Left hindlimb (tissue), 1 donor: ENCODE measurements around the gene PUM1.
"Not testable (repeated sequence)": the region's sequence is repeated elsewhere in the genome, so short reads cannot be mapped to it uniquely, and the experiment has no call there.

ENCODE experiments used
- DNase-seq: peaks from one replicate; pipeline ENCODE4 v3.0.0-alpha.2; 2018

Gene PUM1

DNA sequence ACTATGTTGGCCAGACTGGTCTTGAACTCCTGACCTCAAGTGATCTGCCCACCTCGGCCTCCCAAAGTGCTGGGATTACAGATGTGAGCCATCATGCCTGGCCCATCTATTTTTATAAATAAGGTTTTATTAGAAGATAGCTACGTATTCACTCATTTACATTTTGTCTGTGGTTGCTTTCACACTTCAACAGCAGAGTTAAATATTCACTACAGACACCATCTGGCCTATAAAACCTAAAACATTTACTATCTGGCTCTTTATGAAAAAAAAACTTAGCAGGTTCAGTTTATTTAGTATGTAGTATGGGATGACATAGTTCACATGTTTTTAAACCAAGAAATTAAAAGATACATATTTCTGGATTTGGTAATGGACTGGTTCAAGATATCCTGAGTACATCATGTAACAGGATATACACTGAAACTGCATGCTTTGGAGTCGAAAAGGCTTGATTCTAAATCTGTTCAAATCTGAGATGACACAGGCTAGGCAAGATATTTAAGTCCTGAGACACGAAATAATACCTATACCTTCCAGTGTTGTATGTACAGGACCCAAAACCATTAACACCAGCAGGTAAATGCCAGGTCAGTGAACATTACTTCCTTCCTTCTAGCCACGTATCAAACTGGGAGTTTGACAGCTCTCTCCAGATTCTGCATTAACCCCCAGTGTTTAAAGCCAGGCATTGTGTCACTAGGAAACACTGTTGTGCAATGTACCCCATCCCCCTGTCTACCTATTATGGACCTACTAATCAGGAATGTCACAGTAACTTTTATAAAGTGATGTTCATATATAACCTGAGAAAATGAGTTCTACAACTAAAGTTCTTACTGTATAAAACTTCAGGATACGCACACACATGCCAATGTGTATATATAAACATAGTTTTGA is 102.7 kb downstream of the PUM1 start:
- no peak for DNase-seq

DNA sequence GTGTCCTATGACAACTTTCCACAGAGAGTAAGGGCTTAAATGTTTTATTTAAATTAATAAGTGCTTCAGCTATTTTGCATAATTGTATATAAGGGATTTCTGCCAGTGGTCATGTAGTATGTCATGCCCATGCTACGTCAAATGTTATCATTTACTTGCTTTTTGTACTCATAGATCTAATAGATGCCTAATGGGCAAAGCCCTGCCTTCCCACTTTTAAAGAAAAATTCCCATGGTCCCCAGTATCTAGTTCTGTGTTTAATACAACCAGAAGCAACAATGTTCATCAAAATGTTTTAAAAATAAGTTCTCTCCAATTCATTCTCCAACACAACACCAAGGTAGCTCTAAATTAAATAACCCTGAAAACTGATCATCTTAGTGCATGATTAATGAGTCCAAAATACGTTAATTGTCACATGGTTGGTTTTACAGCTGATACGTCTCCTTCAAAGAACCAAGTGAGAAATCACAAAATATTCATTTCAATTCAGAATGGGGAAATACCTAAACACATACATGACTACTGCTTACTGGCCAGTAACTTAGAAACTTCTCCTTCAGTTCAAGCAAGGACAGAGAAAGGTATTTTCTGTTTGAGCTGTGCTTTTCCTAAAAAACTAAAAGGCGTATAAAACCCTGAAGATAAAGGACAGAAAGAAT is 107.8 kb downstream of the PUM1 start:
- DNase-seq = no peak

DNA sequence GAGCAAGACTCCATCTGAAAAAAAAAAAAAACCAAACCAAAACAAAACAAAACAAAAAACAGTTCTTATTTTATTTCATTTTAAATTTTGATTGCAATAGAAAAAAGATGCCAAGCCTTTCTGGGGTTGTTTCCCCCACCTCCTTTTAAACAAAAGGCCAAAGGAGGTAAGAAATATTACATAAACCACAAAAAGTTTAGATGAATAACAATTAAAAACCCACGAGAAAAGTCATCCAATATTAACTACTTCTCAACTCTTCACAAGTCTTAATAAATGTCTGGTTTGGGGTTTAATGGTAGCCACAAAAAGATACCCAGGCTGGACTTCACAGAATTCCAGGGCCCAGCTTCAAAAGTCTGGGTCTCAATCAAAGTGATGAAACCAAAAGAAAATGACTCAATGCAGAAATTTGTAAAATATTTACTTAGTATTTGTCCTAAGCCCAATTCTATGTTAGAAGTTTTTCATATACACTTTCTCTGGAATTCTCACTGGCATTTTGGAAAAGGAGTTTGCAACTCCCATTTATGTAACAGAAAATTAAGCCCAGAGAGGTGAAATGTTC is 110.0 kb downstream of the PUM1 start:
- DNase-seq = no peak

DNA sequence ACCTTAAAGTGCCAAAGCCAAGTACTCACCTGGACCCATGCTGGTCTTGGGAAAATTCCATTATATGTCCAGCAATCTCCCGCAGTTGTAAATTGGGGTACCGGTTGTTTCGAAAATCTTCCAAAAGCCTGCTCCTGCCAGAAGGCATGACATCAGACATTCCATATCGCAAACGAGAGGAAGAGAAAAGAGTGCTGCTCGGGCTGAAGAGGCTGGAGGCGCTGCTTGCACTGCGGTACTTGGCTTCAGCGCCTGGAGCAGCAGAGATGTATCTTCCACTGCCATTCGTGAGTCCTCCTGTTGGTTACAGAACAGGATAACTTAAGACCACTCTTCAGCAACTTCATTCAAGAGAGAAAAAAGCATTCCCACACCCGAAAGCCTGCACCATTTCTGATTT is 111.8 kb downstream of the PUM1 start:
- no peak for DNase-seq

DNA sequence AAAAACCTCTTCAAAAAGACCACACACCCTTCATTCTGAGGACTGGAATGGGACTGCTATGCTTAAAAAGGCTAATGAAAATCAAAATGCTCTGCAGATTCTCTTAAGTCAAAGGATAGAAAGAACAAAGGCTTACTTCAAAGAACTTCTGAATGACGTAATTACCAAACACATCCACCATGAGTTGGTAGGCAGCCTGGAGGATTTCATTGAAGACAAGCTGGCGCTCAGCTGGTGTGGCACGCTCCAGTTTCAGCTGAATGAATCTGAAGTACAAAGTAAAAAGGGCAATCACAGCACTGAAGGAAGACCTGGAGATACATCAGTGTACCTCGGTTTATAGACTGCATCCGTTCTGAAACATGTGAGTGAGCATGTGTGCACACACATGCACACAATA is 113.4 kb downstream of the PUM1 start:
- DNase-seq = no peak

DNA sequence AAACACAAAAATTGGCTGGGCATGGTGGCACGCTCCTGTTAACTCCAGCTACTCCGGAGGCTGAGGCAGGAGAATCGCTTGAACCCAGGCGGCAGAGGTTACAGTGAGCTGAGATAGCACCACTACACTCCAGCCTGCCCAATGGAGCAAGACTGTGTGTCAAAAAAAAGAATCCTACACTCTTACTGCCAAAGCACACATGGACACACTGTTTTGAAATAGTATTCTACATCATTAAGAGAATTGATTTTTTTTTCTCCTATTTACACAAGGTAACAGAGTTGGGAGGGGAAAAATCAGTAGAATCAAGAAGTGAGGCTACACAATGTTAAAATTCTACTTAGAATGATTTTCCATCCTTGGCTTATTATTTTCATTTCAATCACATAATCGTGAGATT is 114.8 kb downstream of the PUM1 start:
- DNase-seq = no peak

DNA sequence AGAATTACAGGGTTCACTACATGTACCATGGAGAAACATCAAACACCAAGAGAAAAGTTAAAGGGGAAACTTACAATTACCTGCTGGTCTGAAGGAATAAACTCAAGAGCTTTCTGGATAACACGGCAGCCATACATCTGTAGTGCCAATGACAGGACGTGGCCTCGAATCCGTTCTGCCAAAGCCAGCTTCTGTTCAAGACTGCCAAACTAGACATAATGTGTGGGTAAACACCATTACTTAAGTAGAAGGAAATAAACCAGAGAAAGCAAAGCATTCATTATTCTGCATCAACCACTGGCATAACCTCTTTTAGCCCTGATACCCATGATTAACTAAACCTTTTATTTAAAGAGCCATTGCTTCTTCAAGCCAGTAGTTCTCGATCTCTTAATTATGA is 115.5 kb downstream of the PUM1 start:
- DNase-seq = no peak

DNA sequence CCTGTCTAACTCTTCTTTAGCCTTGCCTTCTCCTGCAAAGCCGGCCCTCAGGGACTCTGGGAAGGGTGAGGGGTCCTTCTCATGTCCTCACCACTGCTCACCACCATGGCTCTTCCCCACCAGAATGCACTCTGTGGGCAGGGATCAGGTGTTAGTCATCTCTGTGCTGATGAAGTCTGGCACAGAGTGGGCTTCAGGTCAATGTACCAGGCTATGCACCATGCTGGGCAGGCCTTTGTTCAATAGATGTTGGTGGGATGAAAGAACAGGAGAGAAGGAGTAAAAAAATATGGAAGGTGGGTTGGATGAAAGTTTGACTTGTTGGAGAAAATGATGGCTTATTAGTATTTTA is 116.1 kb downstream of the PUM1 start:
- DNase-seq = not testable (repeated sequence)

DNA sequence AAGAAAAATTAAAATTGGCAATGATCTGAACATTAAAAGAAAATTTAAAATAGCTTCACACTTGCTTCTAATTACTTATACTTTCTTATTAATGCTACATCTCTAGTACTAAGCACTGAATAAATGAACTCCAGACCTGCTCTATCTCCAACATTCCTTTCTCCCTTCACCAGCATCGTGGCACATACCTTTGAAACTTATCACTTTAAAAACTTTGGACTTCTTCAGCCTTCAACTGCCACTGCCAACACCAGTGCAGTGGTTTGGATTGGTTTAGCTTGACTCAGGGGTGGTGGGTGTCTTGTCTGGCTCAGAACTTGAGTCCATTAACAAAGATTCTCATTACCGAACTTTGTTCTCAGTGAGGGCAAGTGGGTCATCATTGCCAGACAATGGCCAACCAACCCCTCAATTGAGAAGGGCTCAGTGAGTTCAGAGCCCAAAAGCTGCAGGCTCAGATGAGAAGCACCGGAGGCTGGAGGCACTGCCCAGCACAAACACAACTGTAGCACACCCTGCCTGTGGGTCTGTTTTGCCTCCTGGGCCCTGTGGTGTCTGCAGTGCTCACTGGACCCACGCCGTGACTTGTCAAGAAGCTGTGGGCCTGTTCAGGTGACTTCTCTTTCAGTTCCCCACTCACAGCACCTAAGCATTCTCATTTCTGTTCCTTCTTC is 116.6 kb downstream of the PUM1 start:
- DNase-seq = not testable (repeated sequence)

DNA sequence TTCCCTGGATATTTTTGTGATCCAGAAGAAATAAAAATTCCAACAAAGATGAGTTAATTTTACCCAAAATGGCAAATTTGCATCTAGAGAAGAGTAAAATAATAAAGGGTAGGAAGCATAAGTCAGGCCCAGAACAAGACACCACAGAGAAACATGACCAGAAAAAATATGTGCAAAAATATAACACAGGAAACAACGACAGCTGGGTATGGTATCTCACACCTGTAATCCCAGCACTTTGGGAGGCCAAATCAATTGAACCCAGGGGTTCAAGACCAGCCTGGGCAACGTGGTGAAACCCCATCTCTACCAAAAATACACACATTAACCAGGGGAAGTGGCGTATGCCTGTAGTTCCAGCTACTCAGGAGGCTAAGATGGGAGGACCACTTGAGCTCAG is 117.2 kb downstream of the PUM1 start:
- no peak for DNase-seq

DNA sequence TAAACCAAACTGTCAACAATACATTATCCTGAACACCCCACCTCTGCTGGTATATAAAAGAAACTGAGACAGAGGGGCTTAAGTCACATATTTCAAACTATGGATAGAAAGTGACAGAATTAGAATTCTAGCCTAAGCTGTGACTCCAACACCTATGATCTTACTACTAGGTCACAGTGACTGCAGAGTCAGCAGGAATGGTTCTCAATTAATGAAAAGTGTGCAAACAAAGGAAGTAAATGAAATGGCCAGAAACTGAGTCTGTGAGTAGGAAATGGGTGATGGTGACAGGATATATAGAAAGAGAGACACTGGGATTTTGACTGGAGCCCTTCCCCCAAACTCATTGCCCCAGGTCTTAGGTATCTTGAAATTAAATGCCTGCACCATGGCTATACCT is 118.3 kb downstream of the PUM1 start:
- no peak for DNase-seq

DNA sequence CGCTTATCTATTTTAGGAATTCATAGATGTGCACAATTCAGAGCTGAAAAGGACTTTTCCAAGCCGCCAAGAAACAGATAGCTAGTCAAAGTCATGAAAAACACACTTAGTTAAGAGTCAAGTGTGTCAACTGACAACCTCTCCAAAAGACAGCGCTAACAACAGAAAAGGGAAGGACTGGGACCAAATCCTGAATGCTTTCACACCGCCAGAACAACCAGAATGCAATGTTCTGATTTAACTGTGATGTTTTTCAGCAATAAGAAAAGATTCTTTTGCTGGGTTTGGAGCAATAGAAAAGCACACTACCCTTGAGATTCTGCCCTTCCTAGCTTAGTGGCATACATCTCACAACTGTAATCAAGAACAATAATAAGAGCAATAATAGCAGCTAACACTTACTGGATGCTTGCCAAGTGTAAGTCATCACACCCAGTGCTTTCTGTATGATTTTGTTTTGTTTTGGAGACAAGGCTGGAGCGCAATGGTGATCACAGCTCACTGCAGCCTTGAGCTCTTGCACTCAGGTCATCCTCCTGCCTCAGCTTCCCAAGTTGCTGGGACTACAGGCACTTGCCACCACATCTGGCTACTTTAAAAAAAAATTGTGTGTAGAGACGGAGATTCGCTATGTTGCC is 123.1 kb downstream of the PUM1 start:
- no peak for DNase-seq

DNA sequence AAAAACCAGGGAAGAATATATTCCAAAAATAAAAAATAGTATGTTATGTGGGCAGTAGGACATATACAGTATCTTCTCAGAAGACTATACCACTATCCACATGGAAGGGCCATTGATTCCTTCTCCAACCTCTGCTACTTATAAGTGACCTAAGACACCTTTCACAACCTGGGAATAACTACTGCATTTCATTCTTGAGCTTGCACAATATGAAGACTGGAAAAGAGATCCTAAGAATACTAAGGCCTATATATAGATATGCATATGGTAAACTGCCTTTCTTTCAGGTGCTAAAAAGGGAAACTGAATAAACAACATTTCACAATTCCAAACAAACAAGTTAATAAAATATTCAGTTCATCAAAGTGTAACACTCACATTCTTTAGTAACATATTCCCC is 125.0 kb downstream of the PUM1 start:
- no peak for DNase-seq

DNA sequence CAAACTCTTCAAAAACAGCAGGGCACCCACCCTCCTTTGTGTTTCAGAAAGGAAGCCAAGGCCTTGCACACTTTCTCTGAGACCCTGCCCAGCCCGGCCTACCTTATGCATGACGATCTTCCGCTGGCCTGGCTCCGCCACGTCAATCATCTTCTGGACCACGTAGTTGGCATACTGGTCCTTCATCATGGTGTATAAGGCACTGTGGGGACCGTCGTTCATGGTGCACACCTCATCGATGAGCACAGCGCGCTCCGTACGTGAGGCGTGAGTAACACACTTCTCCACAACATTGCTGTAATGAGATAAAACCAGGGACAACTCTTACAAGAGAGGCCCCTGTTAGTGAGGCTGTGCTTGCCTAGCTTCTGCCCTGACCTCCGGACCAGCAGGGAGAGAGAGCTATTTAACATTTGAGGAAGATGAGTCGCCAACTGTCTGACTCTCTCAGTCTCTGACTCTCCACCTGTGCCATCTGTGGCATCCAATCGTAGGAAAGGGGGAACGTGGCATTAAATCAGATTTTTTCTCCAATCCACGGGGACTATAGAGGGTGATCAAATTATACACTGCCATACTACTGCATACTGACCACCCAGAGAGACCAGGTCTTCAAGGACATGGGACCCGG is 128.9 kb downstream of the PUM1 start:
- no peak for DNase-seq

DNA sequence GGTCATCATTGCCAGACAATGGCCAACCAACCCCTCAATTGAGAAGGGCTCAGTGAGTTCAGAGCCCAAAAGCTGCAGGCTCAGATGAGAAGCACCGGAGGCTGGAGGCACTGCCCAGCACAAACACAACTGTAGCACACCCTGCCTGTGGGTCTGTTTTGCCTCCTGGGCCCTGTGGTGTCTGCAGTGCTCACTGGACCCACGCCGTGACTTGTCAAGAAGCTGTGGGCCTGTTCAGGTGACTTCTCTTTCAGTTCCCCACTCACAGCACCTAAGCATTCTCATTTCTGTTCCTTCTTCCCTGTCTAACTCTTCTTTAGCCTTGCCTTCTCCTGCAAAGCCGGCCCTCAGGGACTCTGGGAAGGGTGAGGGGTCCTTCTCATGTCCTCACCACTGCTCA is 129.8 kb downstream of the PUM1 start:
- not testable (repeated sequence) for DNase-seq

DNA sequence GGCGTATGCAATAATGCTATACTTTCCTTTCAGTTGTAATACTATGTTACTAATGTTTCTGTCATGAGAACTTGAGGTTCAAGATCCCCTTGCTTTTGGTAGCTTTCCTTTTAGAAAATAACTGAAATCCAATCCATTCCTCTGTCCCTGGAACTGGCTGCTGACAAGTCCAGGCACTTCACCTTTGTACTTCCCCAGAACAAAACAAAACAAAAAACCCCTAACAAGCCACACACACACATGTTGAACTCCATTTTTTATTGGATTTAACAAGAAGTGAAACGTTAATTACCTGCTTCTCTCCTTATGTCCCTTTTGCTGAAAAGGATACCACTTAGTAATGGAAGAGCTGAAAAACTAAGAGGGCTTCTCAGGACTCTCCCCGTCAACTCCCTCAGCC is 130.9 kb downstream of the PUM1 start:
- no peak for DNase-seq

DNA sequence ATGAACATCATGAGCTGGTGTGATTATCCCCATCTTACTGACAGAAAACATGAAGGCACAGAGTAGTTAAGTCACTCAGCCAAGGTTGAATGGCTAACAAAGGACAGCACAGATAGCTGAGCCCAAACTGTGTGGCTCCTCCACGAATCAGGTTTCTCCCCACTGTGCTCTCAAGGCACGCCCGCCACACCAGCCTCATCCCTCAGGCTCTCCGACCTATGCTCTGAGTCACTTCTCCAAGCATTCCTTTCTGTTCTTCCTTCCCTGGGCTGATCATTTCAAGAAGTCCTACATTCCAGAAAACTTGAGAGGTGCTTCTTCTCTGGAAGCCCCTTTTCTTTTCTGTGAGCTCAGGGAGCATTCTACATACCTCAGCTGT is 131.7 kb downstream of the PUM1 start:
- no peak for DNase-seq

DNA sequence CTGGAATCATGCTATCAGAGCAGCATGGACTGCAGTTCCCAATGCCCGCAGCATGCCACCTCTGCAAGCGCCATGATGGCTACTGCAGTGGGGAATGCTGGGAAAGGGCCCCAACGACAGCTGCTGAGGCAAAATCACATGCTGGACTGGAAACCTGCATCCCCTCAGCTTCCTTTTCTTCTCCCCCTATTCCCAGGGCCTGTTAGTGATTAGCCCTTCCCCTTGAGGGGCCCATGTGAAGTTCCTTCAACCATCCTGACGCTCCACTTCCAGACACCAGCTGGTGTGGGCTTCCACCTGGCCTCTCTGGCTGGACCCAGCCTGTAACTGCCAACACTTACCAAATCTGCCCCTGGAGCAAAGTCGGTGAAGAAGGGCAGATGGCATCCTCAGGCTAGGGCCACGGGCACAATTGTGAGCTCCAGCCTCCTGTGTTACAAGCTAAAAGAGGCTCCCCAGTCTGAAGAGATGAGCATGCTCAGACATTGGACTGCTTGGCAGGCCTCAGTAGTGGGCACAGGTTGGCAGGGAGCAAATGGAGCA is 134.8 kb downstream of the PUM1 start:
- no peak for DNase-seq

DNA sequence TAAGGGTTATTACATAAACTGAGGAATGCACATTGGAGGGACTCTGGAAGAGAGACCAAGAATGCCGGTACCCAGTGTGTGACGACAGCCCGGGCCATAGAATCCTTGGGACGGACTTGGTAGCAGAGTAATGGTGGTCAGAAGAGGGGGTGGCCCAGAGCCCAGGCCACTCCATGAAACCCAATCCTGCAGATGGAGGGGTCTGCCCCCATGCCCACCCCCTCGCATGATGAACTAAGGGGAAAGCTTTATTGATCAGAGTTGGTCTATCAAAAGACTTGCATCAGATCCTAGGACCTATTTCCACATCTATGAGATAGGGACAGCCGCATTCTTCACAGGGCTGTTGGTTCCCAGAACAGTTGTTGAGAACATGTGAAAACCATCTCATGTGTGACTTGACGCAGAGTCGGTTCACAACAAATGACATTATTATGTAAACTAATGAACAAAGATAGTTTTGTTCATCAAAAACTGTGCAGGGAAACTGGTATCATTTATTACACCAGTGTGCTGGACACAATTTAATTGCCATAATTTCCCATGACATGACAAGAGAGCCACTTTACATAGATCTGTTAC is 135.5 kb downstream of the PUM1 start:
- DNase-seq = no peak

DNA sequence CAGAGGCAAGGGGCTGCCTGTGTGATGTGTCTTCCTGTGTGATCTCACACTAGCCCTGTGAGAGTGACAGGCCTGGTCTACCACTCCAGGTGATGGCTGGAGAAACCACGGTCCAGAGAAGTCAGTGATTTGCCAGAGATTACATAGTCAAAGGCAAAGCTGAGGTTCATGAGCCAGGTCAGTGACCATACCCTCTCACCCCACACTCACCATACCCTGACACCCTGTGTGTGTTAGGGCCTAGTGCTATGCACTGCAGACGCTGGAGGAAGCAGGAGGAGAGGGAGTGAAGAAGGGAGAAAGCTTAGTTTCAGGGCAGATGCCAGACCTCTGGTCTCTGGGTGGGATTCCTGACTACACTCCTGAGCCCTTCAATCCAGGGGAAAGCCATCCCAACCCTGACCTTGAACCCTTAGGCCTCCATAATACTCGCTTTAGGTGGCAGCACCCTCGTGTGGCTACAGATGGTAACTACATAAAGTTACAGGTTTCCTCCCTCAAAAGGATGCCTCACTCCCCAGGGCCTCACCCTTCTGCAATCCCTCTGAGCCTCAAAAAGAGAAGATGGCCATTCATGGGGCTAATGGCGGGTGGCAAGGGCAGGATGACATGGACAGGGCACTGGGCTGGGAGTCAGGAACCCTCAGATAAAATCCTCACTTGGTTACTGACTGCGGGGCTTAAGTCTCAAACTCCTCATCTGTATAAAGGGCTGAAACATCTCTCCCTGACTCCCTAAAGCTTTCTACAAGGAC is 136.2 kb downstream of the PUM1 start:
- peak; percentile 28 for DNase-seq

DNA sequence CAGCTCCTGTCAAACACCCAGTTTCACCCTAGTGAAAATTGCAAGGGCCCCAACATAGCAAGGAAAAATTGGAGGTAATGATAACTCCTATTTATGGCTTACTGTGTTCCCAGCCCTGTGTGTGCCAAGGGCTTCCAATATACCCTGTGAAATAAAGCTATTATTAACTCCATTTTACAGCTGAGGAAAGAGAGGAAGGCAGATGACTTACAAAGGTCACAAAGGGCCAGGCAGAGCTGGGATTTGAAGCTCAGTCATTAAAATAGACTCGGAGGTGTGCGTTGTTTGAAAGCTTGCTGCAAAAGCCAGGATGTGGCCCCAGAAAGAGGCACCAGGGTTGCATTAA is 136.8 kb downstream of the PUM1 start:
- no peak for DNase-seq
